NCI-H345 (cell line): ENCODE measurements around the gene ERC2.

Experiments
- DNase-seq: peaks from one replicate; lab custom pipeline; 2025; lab: John Stamatoyannopoulos, UW

ERC2 gene

GRCh38 chr3:55471522-55472280, 996.6 kb downstream of the ERC2 start:
- DNase-seq = no peak

- no peak for DNase-seq
These were observed 997.2 kb downstream of the ERC2 start for GRCh38 chr3:55471084-55471483.

DNA sequence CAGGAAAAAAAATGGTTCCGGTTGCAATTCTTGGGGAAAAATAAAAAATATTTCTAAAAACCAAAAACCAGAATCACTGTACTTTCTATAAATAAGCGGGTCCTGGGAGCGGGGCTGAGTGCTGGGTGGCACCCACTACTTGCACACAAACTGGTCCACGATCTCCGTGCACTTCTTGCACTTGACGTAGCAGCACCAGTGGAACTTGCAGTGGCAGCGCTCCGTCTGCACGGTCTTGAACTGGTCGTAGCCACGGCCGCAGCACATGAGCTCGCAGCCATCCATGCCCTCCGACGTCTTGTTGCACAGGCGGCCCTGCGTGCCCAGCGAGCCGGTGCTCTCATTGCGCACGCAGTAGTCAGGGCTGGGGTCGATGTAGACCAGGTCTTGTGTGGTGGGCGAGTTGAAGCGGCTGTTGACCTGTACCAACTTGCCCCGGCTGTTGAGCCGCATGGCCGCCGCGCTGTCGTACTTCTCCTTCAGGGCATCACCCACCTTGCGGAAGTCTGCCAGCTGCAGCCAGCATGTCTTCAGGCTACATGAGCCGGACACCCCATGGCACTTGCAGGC, 998.2 kb downstream of the ERC2 start:
- DNase-seq = no peak

GRCh38 chr3:55468251-55468650, 1000.0 kb downstream of the ERC2 start:
- no peak for DNase-seq

- DNase-seq = no peak
These were observed 1001.2 kb downstream of the ERC2 start for GRCh38 chr3:55467099-55467498.

- no peak for DNase-seq
These were observed 1001.7 kb downstream of the ERC2 start for GRCh38 chr3:55466526-55466925.

- DNase-seq = no peak
These were observed 1006.4 kb downstream of the ERC2 start for GRCh38 chr3:55461896-55462295.

DNA sequence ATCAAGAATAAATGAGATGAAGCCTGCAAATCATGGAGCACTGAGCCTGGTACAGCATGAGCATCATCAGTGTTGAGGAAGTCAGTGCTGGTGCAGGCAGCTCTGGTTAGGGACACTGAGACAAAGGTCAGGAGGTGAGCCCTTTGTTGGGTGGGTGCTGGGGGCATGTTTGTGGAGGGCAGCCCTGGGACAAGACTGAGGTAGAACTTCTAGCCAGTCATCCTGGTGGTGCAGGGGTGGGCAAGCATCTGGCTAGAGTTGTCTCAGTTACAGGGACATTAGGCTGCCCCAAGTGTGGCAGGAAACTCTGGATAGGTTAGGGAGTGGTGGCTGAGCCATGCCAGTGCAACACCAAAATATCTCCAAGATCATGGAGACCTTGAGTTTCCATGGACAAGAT, 1008.4 kb downstream of the ERC2 start:
- DNase-seq = no peak
